OCI-LY7 (cell line): Measurements from ENCODE around the gene GAP43. TPM values are rescaled to one million over a fixed set of nuclear protein-coding genes. Genes with fewer than 3 reads are reported as not detected.

Experiments used
- Bru-seq: library from RNA; stranded (reverse); fragments of 400-500 nt; gene quantifications from one replicate; lab custom pipeline; 2021; lab: Mats Ljungman, UMichigan
- BruChase-seq, 2 experiments: library from RNA; stranded (reverse); fragments of 400-500 nt; gene quantifications; one replicate each; lab custom pipeline; 2021; lab: Mats Ljungman, UMichigan
- BruUV-seq: library from RNA; stranded (reverse); fragments of 400-500 nt; replicated peaks from 2 replicates; lab custom pipeline; 2021; lab: Mats Ljungman, UMichigan
- CTCF ChIA-PET: fragments of 300-600 bp; sonication (Branson Sonifier 250); formaldehyde crosslinking; loops from one replicate; lab custom pipeline; 2022; ENCODE audit warnings: antibody characterized with exemption; ENCODE audit not compliant: unreplicated experiment; lab: Charles Lee
- POLR2A ChIA-PET: fragments of 300-600 bp; sonication (Branson Sonifier 250); formaldehyde crosslinking; loops from one replicate; lab custom pipeline; 2022; ENCODE audit warnings: antibody characterized with exemption; lab: Charles Lee
- DNase-seq: peaks from one replicate; pipeline ENCODE4 v3.0.0-alpha.2; 2015; ENCODE audit warnings: low spot score
- H2AFZ ChIP-seq: fragments of 200-600 bp; sonication (generic), shearing (Covaris generic); 2 replicates; pipeline ENCODE4 v1.6.1; 2014; ENCODE audit warnings: mild to moderate bottlenecking, antibody characterized with exemption, low read length, moderate library complexity
- H3K27ac ChIP-seq: fragments of 200-600 bp; sonication (generic); 2 replicates; pipeline ENCODE4 v1.5.1; 2014; ENCODE audit warnings: mixed run types, low read depth, mild to moderate bottlenecking, moderate library complexity, low read length, inconsistent platforms; ENCODE audit not compliant: poor library complexity, severe bottlenecking
- H3K36me3 ChIP-seq: fragments of 200-600 bp; sonication (generic); 2 replicates; pipeline ENCODE4 v1.6.1; 2014; ENCODE audit warnings: mild to moderate bottlenecking, antibody characterized with exemption, low read length, moderate library complexity, mixed read lengths; ENCODE audit not compliant: insufficient read depth
- H3K4me1 ChIP-seq: fragments of 200-600 bp; sonication (generic); 2 replicates; pipeline ENCODE4 v1.5.1; 2014; ENCODE audit warnings: mild to moderate bottlenecking, low read length; ENCODE audit not compliant: insufficient read depth, poor library complexity, severe bottlenecking
- H3K4me2 ChIP-seq: fragments of 200-600 bp; sonication (generic); 2 replicates; pipeline ENCODE4 v1.6.1; 2014; ENCODE audit warnings: mild to moderate bottlenecking, low read length
- H3K4me3 ChIP-seq: fragments of 200-600 bp; sonication (generic); 2 replicates; pipeline ENCODE4 v1.5.1; 2014; ENCODE audit warnings: mild to moderate bottlenecking, low read depth, low read length; ENCODE audit not compliant: poor library complexity, severe bottlenecking
- H3K79me2 ChIP-seq: fragments of 200-600 bp; sonication (generic); 2 replicates; pipeline ENCODE4 v1.6.1; 2016; ENCODE audit warnings: low read depth, mild to moderate bottlenecking, low read length, moderate library complexity, mixed read lengths; ENCODE audit not compliant: insufficient read depth
- H3K9me2 ChIP-seq: fragments of 200-600 bp; sonication (generic); 2 replicates; pipeline ENCODE4 v1.6.1; 2016; ENCODE audit warnings: mild to moderate bottlenecking, low read length, mixed read lengths; ENCODE audit not compliant: insufficient read depth
- H3K9me3 ChIP-seq: fragments of 200-600 bp; sonication (generic); 2 replicates; pipeline ENCODE4 v1.6.1; 2014; ENCODE audit warnings: mild to moderate bottlenecking, mixed run types, low read length, mixed read lengths
- H4K20me1 ChIP-seq: fragments of 200-600 bp; sonication (generic); 2 replicates; pipeline ENCODE4 v1.6.1; 2014; ENCODE audit warnings: mild to moderate bottlenecking, antibody characterized with exemption, low read length, moderate library complexity, mixed read lengths; ENCODE audit not compliant: insufficient read depth
- EZH2phosphoT487 ChIP-seq: fragments of 200-600 bp; sonication (generic); IDR thresholded peaks from 2 replicates; pipeline ENCODE4 v1.6.1; 2018; ENCODE audit warnings: low read depth, borderline replicate concordance, mild to moderate bottlenecking, mixed run types, antibody characterized with exemption, low read length, moderate library complexity, mixed read lengths
- intact Hi-C: fragments of 100-400 bp; cut with micrococcal nuclease; formaldehyde crosslinking; loops from one replicate; pipeline ENCODE4 v1.10.0; 2022; ENCODE audit not compliant: unreplicated experiment
- long read RNA-seq: library from polyadenylated mRNA; stranded (forward); transcript quantifications from one replicate; pipeline ENCODE4 v2.0.0, GENCODE V29; 2022
- total RNA-seq, 2 experiments: library from RNA; depleted of rRNA in 1 of 2; stranded (reverse); fragments of >200 nt in 1 of 2; shearing (Covaris generic) in 1 of 2; gene quantifications; 2 replicates each; pipeline ENCODE4 v1.2.3, GENCODE V29; 2014 to 2022
- TF ChIP-seq, protein P1 (sequence below): fragments of 200-600 bp; sonication (generic); conservative IDR thresholded peaks from 2 replicates; pipeline ENCODE4 v1.5.1; 2014; ENCODE audit warnings: mild to moderate bottlenecking, antibody characterized with exemption, low read length, moderate library complexity, mixed read lengths

Gene GAP43, protein sequence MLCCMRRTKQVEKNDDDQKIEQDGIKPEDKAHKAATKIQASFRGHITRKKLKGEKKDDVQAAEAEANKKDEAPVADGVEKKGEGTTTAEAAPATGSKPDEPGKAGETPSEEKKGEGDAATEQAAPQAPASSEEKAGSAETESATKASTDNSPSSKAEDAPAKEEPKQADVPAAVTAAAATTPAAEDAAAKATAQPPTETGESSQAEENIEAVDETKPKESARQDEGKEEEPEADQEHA
- total RNA-seq (2014; rRNA removed; shearing (Covaris generic)): not detected in 2 replicates
- not detected in 2 replicates for total RNA-seq (2022)
- not detected for Bru-seq, nascent RNA
- BruChase-seq, experiment 1, labeled RNA remaining after a 6-hour chase: not detected
- BruChase-seq, experiment 2, labeled RNA remaining after a 2-hour chase: not detected
- long read RNA-seq: 0 reads

DNA sequence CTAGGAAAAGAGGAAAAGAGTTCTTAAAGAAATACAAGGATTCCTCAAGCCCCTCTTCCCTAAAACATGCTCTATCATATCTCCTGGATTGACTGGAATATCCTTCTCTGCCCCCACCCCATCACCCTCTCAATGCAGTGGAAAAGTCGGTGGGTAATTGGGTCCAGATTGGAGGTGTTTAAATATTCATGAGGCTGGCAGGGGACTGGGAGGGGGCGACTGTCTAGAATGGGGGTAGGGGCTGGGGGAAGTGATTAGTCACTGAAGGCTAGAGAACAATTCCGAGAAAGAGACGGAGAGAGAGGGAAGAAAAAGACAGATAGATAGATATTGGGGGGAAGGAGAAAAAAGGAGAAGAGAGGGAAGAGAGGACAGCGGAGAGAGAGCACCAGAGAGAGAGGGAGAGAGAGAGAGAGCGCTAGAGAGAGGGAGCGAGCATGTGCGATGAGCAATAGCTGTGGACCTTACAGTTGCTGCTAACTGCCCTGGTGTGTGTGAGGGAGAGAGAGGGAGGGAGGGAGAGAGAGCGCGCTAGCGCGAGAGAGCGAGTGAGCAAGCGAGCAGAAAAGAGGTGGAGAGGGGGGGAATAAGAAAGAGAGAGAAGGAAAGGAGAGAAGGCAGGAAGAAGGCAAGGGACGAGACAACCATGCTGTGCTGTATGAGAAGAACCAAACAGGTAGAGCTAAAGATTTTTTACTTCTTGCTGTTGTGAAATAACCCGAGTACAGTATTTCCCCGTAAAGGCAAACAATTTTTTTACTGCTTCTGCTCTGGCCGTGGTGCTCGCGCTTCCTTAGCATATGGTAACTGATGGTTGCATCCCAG, at the start of gene GAP43:
Gene GAP43, plus strand, starts transcription at position 467 of the 825 bp plus-strand sequence. Its CDS starts 180 bp downstream, at position 647.
- Histone ChIP-seq H3K9me2 (no peaks in the 10 kb centered on the region), H3K4me2 (no peak within 1 kb of the TSS), H3K79me2 (no peaks in the 10 kb centered on the region), H3K36me3 (no peaks in the 10 kb centered on the region), H3K4me3 (no peak within 1 kb of the TSS), H3K27ac (no peak within 1 kb of the TSS), H2AFZ (no peak within 1 kb of the TSS), H4K20me1 (no peaks in the 10 kb centered on the region), H3K4me1 (no peaks in the 10 kb centered on the region), H3K9me3 (no peaks in the 10 kb centered on the region)
- CTCF ChIA-PET: no interaction called here
- POLR2A ChIA-PET: interaction anchor here (0.6 kb wide), 1 partner anchor 48 kb away, joined by 5 read pairs; no protein-coding TSS in a partner anchor
- no TSS peak for BruUV-seq
- DNase-seq: no peak
- no peak for TF ChIP-seq EZH2phosphoT487
- TF ChIP-seq, protein P1, sequence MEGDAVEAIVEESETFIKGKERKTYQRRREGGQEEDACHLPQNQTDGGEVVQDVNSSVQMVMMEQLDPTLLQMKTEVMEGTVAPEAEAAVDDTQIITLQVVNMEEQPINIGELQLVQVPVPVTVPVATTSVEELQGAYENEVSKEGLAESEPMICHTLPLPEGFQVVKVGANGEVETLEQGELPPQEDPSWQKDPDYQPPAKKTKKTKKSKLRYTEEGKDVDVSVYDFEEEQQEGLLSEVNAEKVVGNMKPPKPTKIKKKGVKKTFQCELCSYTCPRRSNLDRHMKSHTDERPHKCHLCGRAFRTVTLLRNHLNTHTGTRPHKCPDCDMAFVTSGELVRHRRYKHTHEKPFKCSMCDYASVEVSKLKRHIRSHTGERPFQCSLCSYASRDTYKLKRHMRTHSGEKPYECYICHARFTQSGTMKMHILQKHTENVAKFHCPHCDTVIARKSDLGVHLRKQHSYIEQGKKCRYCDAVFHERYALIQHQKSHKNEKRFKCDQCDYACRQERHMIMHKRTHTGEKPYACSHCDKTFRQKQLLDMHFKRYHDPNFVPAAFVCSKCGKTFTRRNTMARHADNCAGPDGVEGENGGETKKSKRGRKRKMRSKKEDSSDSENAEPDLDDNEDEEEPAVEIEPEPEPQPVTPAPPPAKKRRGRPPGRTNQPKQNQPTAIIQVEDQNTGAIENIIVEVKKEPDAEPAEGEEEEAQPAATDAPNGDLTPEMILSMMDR: no peak
- intact Hi-C loops: no loop called here

DNA sequence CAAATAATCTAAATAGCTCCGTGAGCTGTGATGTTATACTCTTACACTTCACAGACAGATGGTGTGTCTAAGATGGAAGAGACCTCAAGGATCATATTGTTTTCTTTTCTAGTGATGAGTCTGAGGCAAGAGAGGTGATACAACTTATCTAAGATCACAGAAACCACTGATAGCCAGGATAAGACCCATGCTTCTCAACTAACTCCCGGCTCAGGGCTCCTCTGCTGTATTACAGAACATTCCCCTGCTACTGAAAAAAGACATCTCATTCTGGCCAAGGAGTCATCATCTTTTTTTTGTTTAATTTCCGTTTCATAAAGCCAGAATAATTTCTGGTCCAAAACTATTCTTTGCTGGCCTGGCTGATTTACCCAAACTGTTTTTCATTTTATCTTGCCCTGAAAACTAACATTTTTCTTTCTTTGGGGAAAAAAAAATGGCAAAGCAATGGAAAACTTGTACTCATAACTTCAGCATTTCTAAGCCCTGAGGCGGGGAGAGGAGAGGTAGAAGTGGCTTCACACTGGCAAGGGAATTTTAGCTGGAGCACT, 46.9 kb upstream of the GAP43 start:
- Histone ChIP-seq H3K36me3 (no peaks in the 10 kb centered on the region), H3K9me3 (no peaks in the 10 kb centered on the region), H4K20me1 (no peaks in the 10 kb centered on the region), H3K79me2 (no peaks in the 10 kb centered on the region), H3K4me3 (no peak overlapping the region), H3K9me2 (no peaks in the 10 kb centered on the region), H3K27ac (no peak overlapping the region), H3K4me1 (no peaks in the 10 kb centered on the region), H2AFZ (no peak overlapping the region), H3K4me2 (no peak overlapping the region)
- DNase-seq: no peak
- CTCF ChIA-PET: no interaction called here
- BruUV-seq: no TSS peak
- POLR2A ChIA-PET: interaction anchor here (1.0 to 1.1 kb wide), 2 partner anchors 12 to 161 kb away, joined by 3 read pairs; no protein-coding TSS in a partner anchor
- intact Hi-C loops: no loop called here
- TF ChIP-seq, protein P1: no peak
- no peak for TF ChIP-seq EZH2phosphoT487
